ENCODE data around the gene ALDH1B1.

Gene ALDH1B1

DNA sequence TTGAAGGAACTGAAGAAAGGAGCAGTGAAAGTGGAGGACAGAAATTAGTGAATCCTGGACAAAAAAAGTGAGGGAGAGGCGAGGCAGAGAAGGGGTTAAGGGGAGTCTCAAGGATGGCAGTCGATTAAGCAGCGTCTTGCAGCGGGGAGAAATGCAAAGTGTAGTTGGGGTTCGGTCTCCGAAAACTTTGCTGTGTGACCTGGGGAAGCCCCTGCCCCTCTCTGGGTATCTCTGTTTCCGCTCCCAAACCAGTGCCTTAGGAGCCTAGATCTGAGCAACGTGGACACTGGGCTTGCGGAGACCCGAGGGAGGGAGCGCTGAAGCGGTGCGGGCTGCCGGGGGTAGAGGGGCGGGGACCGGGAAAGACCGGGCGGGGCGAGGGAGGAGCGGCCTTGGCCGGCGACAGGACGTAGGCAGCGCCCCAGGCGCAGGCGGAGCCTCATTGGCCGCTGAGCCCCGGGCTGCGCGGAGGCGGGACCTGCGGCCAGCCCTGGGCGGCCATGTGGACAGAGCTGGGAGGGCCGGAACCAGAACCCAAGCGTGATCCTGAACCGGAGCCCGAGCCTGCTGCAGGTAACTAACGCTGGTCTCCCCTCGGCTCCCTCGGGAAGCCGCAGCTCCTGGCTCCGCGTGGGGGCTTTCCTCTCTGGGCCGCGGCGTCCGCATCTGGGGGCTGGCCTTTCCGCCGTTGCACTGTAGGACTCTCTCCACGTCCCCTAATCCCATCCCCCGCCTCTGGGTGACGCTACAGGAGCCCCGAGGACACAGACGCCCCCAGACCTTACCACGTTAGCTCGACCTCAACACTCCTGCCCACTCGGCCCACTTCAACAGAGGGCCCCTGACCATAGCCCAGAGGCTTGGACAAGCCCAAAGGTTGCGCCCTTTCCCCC is at the start of gene ALDH1B1:
Gene ALDH1B1 (plus strand): TSS at position 468 of the 893 bp plus-strand sequence. CDS start 3,047 bp downstream, outside the sequence.
- Histone ChIP-seq H3K79me2 (ENCODE audit: insufficient read depth, low read depth) (peaks cover 24% of the 10 kb centered on the region; the same call in 1 of the 2 replicates), H3K36me3 (ENCODE audit: insufficient read depth) (no peaks in the 10 kb centered on the region), H3K4me2 (peak within 1 kb of the TSS; percentile 99), H3K27ac (peak within 1 kb of the TSS; percentile 38), H3K4me3 (IDR thresholded peaks at IDR 0.05; ENCODE audit: insufficient read depth, low read depth, low read length) (no peak within 1 kb of the TSS), H3K27me3 (ENCODE audit: insufficient read depth, low read depth) (no peaks in the 10 kb centered on the region), H4K20me1 (ENCODE audit: insufficient read depth) (no peaks in the 10 kb centered on the region), H3K4me1 (ENCODE audit: low read depth, poor library complexity, severe bottlenecking) (no peaks in the 10 kb centered on the region), H3K9ac (peak within 1 kb of the TSS; percentile 93), H2AFZ (ENCODE audit: low read depth) (peak within 1 kb of the TSS; percentile 89)
- TF ChIP-seq, protein P1, sequence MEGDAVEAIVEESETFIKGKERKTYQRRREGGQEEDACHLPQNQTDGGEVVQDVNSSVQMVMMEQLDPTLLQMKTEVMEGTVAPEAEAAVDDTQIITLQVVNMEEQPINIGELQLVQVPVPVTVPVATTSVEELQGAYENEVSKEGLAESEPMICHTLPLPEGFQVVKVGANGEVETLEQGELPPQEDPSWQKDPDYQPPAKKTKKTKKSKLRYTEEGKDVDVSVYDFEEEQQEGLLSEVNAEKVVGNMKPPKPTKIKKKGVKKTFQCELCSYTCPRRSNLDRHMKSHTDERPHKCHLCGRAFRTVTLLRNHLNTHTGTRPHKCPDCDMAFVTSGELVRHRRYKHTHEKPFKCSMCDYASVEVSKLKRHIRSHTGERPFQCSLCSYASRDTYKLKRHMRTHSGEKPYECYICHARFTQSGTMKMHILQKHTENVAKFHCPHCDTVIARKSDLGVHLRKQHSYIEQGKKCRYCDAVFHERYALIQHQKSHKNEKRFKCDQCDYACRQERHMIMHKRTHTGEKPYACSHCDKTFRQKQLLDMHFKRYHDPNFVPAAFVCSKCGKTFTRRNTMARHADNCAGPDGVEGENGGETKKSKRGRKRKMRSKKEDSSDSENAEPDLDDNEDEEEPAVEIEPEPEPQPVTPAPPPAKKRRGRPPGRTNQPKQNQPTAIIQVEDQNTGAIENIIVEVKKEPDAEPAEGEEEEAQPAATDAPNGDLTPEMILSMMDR (conservative IDR thresholded peaks at IDR 0.05; ENCODE audit: low read depth, low read length), result no peak

DNA sequence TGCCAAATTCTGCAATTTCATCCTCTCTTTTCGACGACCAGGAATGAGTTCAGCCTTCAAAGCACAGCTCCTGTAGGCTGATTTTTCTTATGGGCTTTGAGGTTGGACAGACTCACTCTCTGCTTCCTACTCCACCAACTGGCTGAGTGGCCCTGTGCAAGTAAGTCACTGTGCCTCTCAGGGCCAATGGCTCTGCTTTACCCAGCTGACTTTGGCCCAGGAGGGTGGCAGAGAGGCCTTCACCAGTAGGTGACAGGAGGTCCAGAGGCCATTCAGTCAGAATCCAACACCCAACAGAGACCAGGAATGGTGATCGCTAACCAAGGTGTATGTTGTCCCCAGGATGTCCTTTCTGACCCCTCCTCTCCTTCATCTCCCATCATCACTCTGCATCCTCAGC is 49.5 kb upstream of the ALDH1B1 start:
- no peaks in the 10 kb centered on the region for H3K4me1 ChIP-seq (ENCODE audit: low read depth, poor library complexity, severe bottlenecking)
- TF ChIP-seq, protein P1 (conservative IDR thresholded peaks at IDR 0.05; ENCODE audit: low read depth, low read length), result no peak
- H4K20me1 ChIP-seq (ENCODE audit: insufficient read depth), result no peaks in the 10 kb centered on the region
- no peak overlapping the region for H2AFZ ChIP-seq (ENCODE audit: low read depth)
- H3K9ac ChIP-seq, result no peak overlapping the region
- H3K4me3 ChIP-seq (IDR thresholded peaks at IDR 0.05; ENCODE audit: insufficient read depth, low read depth, low read length), result no peak overlapping the region
- no peaks in the 10 kb centered on the region for H3K36me3 ChIP-seq (ENCODE audit: insufficient read depth)
- H3K27ac ChIP-seq, result no peak overlapping the region
- no peak overlapping the region for H3K4me2 ChIP-seq
- no peaks in the 10 kb centered on the region for H3K27me3 ChIP-seq (ENCODE audit: insufficient read depth, low read depth)
- no peaks in the 10 kb centered on the region for H3K79me2 ChIP-seq (ENCODE audit: insufficient read depth, low read depth)

GRCh38 chr9:38343552-38343951 is 49.0 kb upstream of the ALDH1B1 start:
- H3K27ac ChIP-seq, result no peak overlapping the region
- H3K4me2 ChIP-seq, result no peak overlapping the region
- no peaks in the 10 kb centered on the region for H4K20me1 ChIP-seq (ENCODE audit: insufficient read depth)
- no peak overlapping the region for H2AFZ ChIP-seq (ENCODE audit: low read depth)
- H3K79me2 ChIP-seq (ENCODE audit: insufficient read depth, low read depth), result no peaks in the 10 kb centered on the region
- no peak overlapping the region for H3K4me3 ChIP-seq (IDR thresholded peaks at IDR 0.05; ENCODE audit: insufficient read depth, low read depth, low read length)
- no peaks in the 10 kb centered on the region for H3K36me3 ChIP-seq (ENCODE audit: insufficient read depth)
- H3K27me3 ChIP-seq (ENCODE audit: insufficient read depth, low read depth), result no peaks in the 10 kb centered on the region
- TF ChIP-seq, protein P1 (conservative IDR thresholded peaks at IDR 0.05; ENCODE audit: low read depth, low read length), result no peak
- H3K9ac ChIP-seq, result no peak overlapping the region
- no peaks in the 10 kb centered on the region for H3K4me1 ChIP-seq (ENCODE audit: low read depth, poor library complexity, severe bottlenecking)

- Histone ChIP-seq H3K9ac (no peak overlapping the region), H3K79me2 (ENCODE audit: insufficient read depth, low read depth) (no peaks in the 10 kb centered on the region)
- TF ChIP-seq, protein P1 (conservative IDR thresholded peaks at IDR 0.05; ENCODE audit: low read depth, low read length), result no peak
Observed at GRCh38 chr9:38344566-38345324, 47.8 kb upstream of the ALDH1B1 start.

More at GRCh38 chr9:38344566-38345324, 47.8 kb upstream of the ALDH1B1 start:
- Histone ChIP-seq H3K36me3 (ENCODE audit: insufficient read depth) (no peaks in the 10 kb centered on the region), H2AFZ (ENCODE audit: low read depth) (no peak overlapping the region), H3K4me2 (no peak overlapping the region), H3K27me3 (ENCODE audit: insufficient read depth, low read depth) (no peaks in the 10 kb centered on the region), H3K4me1 (ENCODE audit: low read depth, poor library complexity, severe bottlenecking) (no peaks in the 10 kb centered on the region), H3K4me3 (IDR thresholded peaks at IDR 0.05; ENCODE audit: insufficient read depth, low read depth, low read length) (no peak overlapping the region), H4K20me1 (ENCODE audit: insufficient read depth) (no peaks in the 10 kb centered on the region), H3K27ac (no peak overlapping the region)

All from KMS-11 (cell line).